Posterior cingulate gyrus (tissue), 11 donors: ENCODE measurements around the gene SHC3.
A peak's percentile ranks its signal among the peaks of the same experiment; 100 is the strongest.

ENCODE experiments used
- DNase-seq, 10 donors: peaks; one replicate each; pipeline versions ENCODE4 v3.0.0 to v3.0.0-alpha.2; 2020 to 2021; ENCODE audit warnings: mixed read lengths in 3 of 10
- intact Hi-C: fragments of 100-400 bp; cut with DNase I; formaldehyde crosslinking; loops from one replicate; pipeline ENCODE4 v1.15.1; 2023

SHC3 gene

GRCh38 chr9:89008744-89009545 lies 169.7 kb downstream of the SHC3 start:
- intact Hi-C loops: loop anchor here (10.0 kb wide), 1 partner anchor 266 kb away; no protein-coding TSS in a partner anchor

GRCh38 chr9:89008055-89008743 lies 170.4 kb downstream of the SHC3 start:
- intact Hi-C loops: loop anchor here (10.0 kb wide), 1 partner anchor 267 kb away; no protein-coding TSS in a partner anchor
- peak in 1 of 10 donors; percentile 49 for DNase-seq

More at GRCh38 chr9:89008744-89009545, 169.7 kb downstream of the SHC3 start:
- peak in 1 of 10 donors; percentile 55 for DNase-seq

- DNase-seq: peak in 2 of 10 donors; percentile 56 to 73
- intact Hi-C loops: loop anchor here (10.0 kb wide), 1 partner anchor 268 kb away; no protein-coding TSS in a partner anchor
Observed at GRCh38 chr9:89006996-89007967, 171.3 kb downstream of the SHC3 start.

GRCh38 chr9:89006267-89006666 lies 172.4 kb downstream of the SHC3 start:
- intact Hi-C loops: loop anchor here (10.0 kb wide), 1 partner anchor 269 kb away; no protein-coding TSS in a partner anchor
- no peak for DNase-seq

GRCh38 chr9:89005323-89005722 lies 173.3 kb downstream of the SHC3 start:
- no peak for DNase-seq
- intact Hi-C loops: loop anchor here (10.0 kb wide), 1 partner anchor 269 kb away; no protein-coding TSS in a partner anchor

- DNase-seq: no peak
- intact Hi-C loops: loop anchor here (10.0 kb wide), 1 partner anchor 272 kb away; no protein-coding TSS in a partner anchor
Observed at GRCh38 chr9:89002987-89003386, 175.6 kb downstream of the SHC3 start.

- intact Hi-C loops: loop anchor here (2.0 to 10.0 kb wide), 2 partner anchors 273 to 407 kb away; no protein-coding TSS in a partner anchor
- DNase-seq: no peak
Observed at GRCh38 chr9:89001917-89002540, 176.6 kb downstream of the SHC3 start.

GRCh38 chr9:89000973-89001916 lies 177.4 kb downstream of the SHC3 start:
- DNase-seq: peak; percentile 79 to 98 (median 90)
- intact Hi-C loops: loop anchor here (2.0 to 10.0 kb wide), 2 partner anchors 274 to 406 kb away; no protein-coding TSS in a partner anchor

- intact Hi-C loops: loop anchor here (2.0 to 10.0 kb wide), 2 partner anchors 274 to 406 kb away; no protein-coding TSS in a partner anchor
- peak in 1 of 10 donors; percentile 62 for DNase-seq
Observed at GRCh38 chr9:89000371-89000781, 178.2 kb downstream of the SHC3 start.

- intact Hi-C loops: no loop called here
- peak in 1 of 10 donors; percentile 52 for DNase-seq
Observed at GRCh38 chr9:88998911-88999310, 179.7 kb downstream of the SHC3 start.

GRCh38 chr9:88998503-88998902 lies 180.1 kb downstream of the SHC3 start:
- DNase-seq: no peak
- intact Hi-C loops: no loop called here

- DNase-seq: peak in 2 of 10 donors; percentile 20 to 80
- intact Hi-C loops: no loop called here
Observed at GRCh38 chr9:88997646-88998045, 181.0 kb downstream of the SHC3 start.

GRCh38 chr9:88996921-88997235 lies 181.7 kb downstream of the SHC3 start:
- intact Hi-C loops: no loop called here
- DNase-seq: no peak

GRCh38 chr9:88996046-88996920 lies 182.3 kb downstream of the SHC3 start:
- DNase-seq: peak in 1 of 10 donors; percentile 28
- intact Hi-C loops: no loop called here

- peak in 1 of 10 donors; percentile 29 for DNase-seq
- intact Hi-C loops: no loop called here
Observed at GRCh38 chr9:88995627-88996026, 183.0 kb downstream of the SHC3 start.

GRCh38 chr9:88995200-88995577 lies 183.4 kb downstream of the SHC3 start:
- DNase-seq: no peak
- intact Hi-C loops: no loop called here

GRCh38 chr9:88994469-88995199 lies 184.0 kb downstream of the SHC3 start:
- DNase-seq: peak in 1 of 10 donors; percentile 28
- intact Hi-C loops: no loop called here
